UCSD-AML1 (cell line): ENCODE results near the gene VNN1.
A peak's percentile ranks its signal among the peaks of the same experiment; 100 is the strongest.
"Not testable (repeated sequence)": the region's sequence is repeated elsewhere in the genome, so short reads cannot be mapped to it uniquely, and the experiment has no call there.

Experiments
- DNase-seq: peaks from one replicate; lab custom pipeline; 2025; ENCODE audit not compliant: unreplicated experiment; lab: John Stamatoyannopoulos, UW

The VNN1 gene

GRCh38 chr6:132675002-132675401 is 38.9 kb downstream of the VNN1 start:
- no peak for DNase-seq

DNA sequence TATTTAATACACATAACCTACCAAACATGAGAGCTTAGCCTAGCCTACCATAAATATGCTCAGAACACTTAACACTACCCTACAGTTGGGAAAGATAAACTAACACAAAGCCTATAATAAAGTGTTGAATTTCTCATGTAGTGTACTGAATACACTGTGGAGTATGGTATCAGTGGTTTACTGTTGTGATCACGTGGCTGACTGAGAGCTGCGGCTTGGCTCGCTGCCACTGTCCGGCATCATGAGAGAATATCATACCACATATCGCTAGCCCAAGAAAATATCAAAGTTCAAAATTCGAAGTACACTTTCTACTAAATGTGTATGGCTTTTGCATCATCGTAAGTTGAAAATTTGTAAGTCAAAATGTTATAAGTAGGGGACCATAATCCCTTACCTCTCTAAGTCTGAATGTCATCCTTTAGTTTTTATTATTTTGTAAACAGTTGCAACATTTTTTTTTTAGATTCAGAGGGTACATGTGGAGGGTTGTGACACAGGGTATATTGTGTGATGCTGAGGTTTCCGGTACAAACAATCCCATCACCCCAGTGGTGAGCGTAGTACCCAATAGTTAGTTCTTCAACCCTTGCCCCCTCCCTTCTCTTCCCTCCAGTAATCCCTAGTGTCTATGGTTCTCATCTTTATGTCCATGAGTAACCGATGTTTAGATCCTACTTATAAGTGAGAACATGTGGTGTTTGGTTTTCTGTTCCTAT is 40.3 kb downstream of the VNN1 start:
- DNase-seq, result no peak

DNA sequence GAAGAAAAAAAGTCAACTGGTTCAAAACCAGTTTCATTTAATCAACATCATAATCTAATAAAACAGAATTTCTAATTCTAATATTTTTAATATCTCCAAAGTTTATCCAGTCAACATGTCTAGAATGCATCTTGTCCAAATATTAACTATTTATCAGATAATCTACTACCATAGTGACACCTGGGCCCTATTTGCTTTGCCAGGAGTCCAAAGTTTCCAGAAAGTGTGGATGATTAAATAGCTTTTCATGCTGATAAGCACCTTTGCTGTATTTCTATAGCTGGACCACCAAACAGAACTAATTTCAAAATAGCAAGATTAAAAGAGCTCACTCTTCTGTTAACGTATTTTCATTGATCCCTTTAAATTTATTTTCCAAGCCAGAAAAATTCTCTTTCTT is 42.6 kb downstream of the VNN1 start:
- no peak for DNase-seq

- peak; percentile 17 for DNase-seq
These were observed 44.1 kb downstream of the VNN1 start for GRCh38 chr6:132669690-132670291.

GRCh38 chr6:132666118-132666517 is 47.7 kb downstream of the VNN1 start:
- no peak for DNase-seq

DNA sequence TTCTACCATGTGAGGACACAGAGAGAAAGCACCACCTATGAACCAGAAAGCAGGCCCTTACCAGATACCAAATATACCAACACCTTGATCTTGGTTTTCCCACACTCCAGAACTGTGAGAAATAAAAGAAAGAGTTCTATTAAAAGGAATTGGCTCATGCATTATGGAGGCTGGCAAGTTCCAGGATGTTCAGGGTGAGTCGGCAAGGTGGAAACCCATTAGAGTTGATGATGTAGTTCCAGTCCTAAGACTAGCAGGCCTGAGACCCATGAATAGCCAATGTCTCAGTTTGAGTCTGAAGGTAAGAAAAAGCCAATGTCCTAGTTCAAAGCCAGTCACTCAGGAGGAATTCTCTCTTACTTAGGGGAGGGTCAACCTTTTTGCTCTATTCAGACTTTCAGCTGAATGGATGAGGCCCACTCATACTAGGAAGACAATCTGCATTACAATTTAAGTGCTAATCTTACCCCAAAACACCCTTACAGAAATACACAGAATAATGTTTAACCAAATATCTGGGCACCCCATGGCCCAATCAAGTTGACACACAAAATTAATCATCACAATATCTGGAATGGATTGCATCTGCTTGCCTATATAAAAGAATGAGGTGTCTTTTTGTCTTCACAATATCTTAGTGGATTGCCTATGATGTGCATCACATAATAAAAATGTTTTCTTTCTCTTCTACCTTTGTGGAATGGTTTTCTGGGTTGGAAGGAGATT is 49.4 kb downstream of the VNN1 start:
- no peak for DNase-seq

- no peak for DNase-seq
These were observed 50.2 kb downstream of the VNN1 start for GRCh38 chr6:132663661-132664060.

DNA sequence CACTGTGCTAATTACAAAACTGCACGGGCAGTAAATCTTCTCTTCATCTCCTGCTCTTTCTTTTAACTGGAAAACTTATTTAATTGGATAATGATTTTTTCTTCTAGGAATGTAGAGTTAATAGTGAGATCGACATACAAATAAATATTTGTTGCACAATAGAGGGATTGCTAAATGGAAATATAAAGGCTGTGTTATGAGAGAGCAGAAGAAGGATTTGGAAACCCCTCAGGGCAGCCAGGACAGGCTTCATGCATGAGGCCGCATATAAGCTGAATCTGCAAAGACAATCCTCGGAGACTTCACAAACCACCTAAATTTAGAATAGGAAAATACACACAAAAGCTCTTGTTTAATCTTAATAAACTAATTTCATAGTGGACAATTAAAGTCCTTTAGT is 51.9 kb downstream of the VNN1 start:
- DNase-seq, result no peak

DNA sequence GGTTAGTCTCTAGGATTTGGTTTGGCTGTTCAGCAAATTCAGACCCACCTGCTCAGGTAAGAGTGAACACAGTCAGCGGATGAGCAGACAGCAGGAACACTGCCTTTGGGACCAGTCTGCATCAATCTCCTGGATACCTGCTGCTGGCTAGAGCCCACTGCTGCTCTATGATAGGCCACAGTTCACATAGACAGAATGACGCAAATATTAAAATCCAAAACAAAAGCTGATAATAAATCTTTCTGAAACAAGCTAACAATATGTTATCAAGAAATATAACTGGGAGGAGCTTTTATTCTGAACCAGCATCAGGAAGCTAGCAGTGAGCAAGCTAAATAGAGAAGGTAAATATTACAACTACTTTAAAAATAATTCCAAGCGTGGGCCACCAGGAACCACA is 54.8 kb downstream of the VNN1 start, which contains the start of gene TAAR1:
Gene TAAR1, minus strand, starts transcription at position 101 of the 400 bp plus-strand sequence. CDS start 13,179 bp downstream, outside the sequence.
- no peak for DNase-seq

DNA sequence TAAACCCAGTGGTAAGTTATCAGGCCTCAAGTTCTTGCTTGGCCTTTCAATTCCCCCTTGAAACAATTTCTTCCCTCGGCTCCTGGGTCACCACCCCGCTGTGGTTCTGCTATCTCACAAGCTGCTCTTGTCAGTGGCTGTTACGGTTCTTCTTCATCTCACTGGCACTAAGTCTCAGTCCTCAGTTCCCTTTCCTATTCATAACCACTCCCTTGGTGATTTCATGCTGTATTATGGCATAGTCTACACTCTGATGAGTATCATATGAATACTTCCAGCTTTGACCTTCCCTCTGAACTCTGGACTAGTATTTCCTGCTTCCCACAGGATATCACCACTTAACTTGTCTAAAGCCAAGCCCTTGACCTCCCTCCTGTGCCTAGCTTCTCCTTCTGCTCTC is 62.8 kb downstream of the VNN1 start:
- no peak for DNase-seq

GRCh38 chr6:132650429-132650828 is 63.4 kb downstream of the VNN1 start:
- no peak for DNase-seq

DNA sequence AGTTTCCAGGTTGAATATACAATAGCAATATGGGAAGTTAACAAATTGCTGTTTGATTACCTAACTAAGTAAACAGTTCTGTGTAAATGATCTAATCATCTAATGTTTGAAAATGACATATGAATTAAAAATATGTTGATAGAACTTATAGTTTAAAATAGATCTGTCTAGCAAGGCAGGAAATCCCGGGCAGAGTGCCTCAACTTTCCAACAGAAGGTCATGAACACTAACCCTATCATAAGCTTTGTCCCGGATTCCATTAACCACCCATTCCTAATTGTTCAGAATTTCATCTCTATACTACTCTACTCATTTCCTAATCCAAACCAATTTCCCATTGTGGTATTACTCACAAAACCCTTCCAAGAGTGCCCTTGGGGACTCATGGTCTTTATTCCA is 65.0 kb downstream of the VNN1 start:
- DNase-seq, result no peak

- no peak for DNase-seq
These were observed 65.5 kb downstream of the VNN1 start for GRCh38 chr6:132648356-132648755.

- DNase-seq, result no peak
These were observed 70.3 kb downstream of the VNN1 start for GRCh38 chr6:132643547-132643946.

- DNase-seq, result not testable (repeated sequence)
These were observed 76.7 kb downstream of the VNN1 start for GRCh38 chr6:132637135-132637534.

DNA sequence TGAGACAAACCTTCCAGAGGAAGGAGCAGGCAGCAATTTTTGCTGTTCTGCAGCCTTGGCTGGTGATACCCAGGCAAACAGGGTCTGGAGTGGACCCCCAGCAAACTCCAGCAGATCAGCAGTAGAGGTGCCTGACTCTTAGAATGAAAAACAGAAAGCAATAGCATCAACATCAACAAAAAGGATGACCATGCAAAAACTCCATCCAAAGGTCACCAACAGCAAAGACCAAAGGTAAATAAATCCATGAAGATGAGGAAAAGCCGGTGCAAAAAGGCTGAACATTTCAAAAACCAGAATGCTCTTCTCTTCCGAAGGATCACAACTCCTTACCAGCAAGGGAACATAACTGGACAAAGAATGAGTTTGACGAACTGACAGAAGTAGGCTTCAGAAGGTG is 77.9 kb downstream of the VNN1 start:
- DNase-seq, result not testable (repeated sequence)

DNA sequence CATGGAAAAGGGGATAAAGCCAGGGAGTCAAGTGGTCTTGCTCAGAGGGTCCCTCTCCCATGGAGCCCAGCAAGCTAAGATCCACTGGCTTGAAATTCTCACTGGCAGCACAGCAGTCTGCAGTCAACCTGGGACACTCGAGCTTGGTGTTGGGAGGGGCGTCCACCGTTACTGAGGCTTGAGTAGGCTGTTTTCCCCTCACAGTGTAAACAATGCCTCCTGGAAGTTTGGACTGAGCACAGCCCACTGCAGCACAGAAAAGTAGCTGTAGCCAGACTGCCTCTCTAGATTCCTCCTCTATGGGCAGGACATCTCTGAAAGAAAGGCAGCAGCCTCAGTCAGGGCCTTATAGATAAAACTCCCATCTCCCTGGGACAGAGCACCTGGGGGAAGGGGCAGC is 78.6 kb downstream of the VNN1 start:
- not testable (repeated sequence) for DNase-seq

DNA sequence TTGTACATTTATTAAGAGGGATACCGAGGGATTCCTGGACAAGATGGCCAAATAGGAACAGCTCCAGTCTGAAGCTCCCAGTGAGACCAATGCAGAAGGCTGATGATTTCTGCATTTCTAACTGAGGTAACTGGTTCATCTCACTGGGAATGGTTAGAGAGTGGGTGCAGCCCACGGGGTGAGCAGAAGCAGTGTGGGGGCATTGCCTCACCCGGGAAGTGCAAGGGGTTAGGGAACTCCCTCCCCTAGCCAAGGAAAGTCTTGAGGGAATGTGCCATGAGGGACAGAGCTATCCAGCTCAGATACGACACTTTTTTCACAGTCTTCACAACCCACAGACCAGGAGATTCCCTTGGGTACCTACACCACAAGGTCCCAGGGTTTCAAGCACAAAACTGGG is 79.1 kb downstream of the VNN1 start:
- no peak for DNase-seq

- DNase-seq, result no peak
These were observed 80.5 kb downstream of the VNN1 start for GRCh38 chr6:132633362-132633761.
